ENCODE measurements around the gene RAB27A.

RAB27A gene

DNA sequence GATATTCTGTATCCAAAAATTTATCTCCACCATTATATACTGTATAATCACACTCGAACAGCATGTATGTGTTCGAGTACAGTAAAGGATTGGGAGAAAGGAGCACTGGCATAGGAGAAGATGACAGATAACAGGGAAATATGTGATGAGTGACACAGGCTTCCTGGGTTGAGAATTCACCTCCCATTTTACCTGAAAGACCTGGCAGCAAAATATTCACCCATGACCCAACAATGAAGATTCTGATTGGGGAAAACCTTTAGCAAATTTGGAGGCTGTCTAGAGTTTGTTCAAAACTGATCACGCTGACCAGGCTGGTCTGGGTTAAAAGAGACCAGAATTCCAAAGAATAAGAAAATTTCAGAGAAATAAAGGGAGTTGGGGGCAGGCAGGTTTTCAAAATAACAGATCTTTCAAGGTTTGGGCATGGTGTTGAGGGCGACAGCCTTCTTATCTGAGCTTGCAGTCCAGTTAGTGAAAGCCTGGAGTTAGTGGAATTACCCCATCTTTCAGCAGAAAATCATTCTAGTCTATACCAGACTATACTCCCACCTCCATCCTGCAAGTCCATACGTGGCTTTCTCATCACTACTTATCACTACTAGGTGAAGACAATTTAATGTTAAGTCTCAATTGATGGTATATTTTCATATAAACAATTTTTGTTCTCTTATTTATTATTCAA lies 50.0 kb downstream of the RAB27A start:
- no peak overlapping the region for H3K9ac ChIP-seq (ENCODE audit: insufficient read length)
- H3K27ac ChIP-seq, result no peak overlapping the region
- no peak for TF ChIP-seq EZH2 (IDR thresholded peaks at IDR 0.05)
- no peak for TF ChIP-seq FOXP2 (optimal IDR thresholded peaks at IDR 0.05; ENCODE audit: control extremely low read depth, extremely low read length, insufficient read depth)
- no peak for TF ChIP-seq POLR2AphosphoS5 (IDR thresholded peaks at IDR 0.05; ENCODE audit: borderline replicate concordance, low read depth, low read length)
- no peak overlapping the region for H3K4me3 ChIP-seq
- no peaks in the 10 kb centered on the region for H3K36me3 ChIP-seq (ENCODE audit: insufficient read depth, low read length)
- DNase-seq (ENCODE audit: low read depth, low spot score), result no peak
- H3K9me3 ChIP-seq (ENCODE audit: low read depth, low read length), result no peaks in the 10 kb centered on the region

DNA sequence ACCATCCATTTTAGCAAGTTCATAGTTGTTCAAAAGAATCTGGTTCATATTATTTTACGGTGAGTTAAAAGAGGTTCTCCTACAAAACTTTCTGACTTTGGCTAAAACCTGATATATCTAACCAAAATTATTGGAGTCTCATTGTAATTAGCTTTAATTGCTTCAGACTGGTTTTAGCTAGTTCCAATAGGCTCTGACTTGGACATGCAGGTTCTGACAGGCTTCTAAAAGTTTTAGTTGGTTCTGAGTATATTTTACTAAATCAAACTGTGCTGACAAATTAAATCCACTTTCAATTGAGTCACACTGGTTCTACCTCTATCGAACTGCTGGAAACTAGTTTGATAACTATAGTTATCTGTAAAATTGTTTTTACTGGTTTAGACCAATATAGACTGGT lies 50.7 kb downstream of the RAB27A start:
- TF ChIP-seq EZH2 (IDR thresholded peaks at IDR 0.05) (no peak), FOXP2 (optimal IDR thresholded peaks at IDR 0.05; ENCODE audit: control extremely low read depth, extremely low read length, insufficient read depth) (no peak), POLR2AphosphoS5 (IDR thresholded peaks at IDR 0.05; ENCODE audit: borderline replicate concordance, low read depth, low read length) (no peak)
- H3K36me3 ChIP-seq (ENCODE audit: insufficient read depth, low read length), result no peaks in the 10 kb centered on the region
- no peak overlapping the region for H3K27ac ChIP-seq
- DNase-seq (ENCODE audit: low read depth, low spot score), result no peak
- H3K4me3 ChIP-seq, result no peak overlapping the region
- H3K9ac ChIP-seq (ENCODE audit: insufficient read length), result no peak overlapping the region
- no peaks in the 10 kb centered on the region for H3K9me3 ChIP-seq (ENCODE audit: low read depth, low read length)

DNA sequence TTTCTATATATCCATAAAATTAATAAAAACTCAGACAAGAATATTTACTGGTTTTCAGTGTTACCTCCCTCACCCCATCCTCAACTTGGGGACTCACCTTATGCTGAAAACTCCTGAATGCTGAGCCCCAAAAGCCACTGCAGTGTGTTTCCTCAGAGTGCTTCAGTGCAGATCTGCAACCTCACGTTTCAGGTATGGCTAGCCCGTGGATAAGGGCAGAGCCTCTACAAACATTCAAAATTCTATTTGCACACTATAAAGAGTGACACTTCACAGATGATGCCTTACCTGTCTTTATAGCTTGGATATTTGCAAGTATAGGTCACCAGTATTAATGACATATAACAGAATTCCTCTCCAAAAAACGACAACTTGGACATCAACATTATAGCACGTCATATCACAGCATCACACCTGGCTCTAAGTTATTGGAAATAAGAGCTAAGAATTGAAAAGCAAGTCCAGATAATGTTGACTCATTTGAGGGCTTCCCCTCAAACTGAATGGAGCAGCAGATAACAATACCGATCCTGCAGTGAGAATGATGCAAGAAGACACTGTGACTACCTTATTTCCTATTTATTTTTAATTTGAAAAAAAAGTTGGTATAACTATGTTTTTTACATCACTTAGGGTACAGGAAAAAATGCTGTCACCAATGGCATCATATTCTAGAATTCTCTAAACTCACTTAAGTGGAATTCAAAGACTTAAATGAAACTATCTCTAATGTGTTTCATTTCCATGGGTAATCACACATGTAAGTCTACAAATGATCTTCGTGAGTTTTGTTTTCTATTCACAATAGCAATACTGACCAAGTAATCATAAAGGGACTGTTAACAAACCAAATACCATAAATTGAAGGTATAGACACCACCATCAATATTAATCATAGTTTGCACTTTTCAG lies 52.1 kb downstream of the RAB27A start:
- no peak overlapping the region for H3K27ac ChIP-seq
- H3K4me3 ChIP-seq, result no peak overlapping the region
- H3K9me3 ChIP-seq (ENCODE audit: low read depth, low read length), result no peaks in the 10 kb centered on the region
- no peak for DNase-seq (ENCODE audit: low read depth, low spot score)
- no peaks in the 10 kb centered on the region for H3K36me3 ChIP-seq (ENCODE audit: insufficient read depth, low read length)
- TF ChIP-seq POLR2AphosphoS5 (IDR thresholded peaks at IDR 0.05; ENCODE audit: borderline replicate concordance, low read depth, low read length) (no peak), FOXP2 (optimal IDR thresholded peaks at IDR 0.05; ENCODE audit: control extremely low read depth, extremely low read length, insufficient read depth) (no peak), EZH2 (IDR thresholded peaks at IDR 0.05) (no peak)
- H3K9ac ChIP-seq (ENCODE audit: insufficient read length), result no peak overlapping the region

- TF ChIP-seq POLR2AphosphoS5 (IDR thresholded peaks at IDR 0.05; ENCODE audit: borderline replicate concordance, low read depth, low read length) (no peak), FOXP2 (optimal IDR thresholded peaks at IDR 0.05; ENCODE audit: control extremely low read depth, extremely low read length, insufficient read depth) (no peak), EZH2 (IDR thresholded peaks at IDR 0.05) (no peak)
- H3K27ac ChIP-seq, result no peak overlapping the region
- no peaks in the 10 kb centered on the region for H3K36me3 ChIP-seq (ENCODE audit: insufficient read depth, low read length)
- H3K9ac ChIP-seq (ENCODE audit: insufficient read length), result no peak overlapping the region
- no peak overlapping the region for H3K4me3 ChIP-seq
- no peaks in the 10 kb centered on the region for H3K9me3 ChIP-seq (ENCODE audit: low read depth, low read length)
- no peak for DNase-seq (ENCODE audit: low read depth, low spot score)
Observed at GRCh38 chr15:55235546-55236036, 54.0 kb downstream of the RAB27A start.

- no peak overlapping the region for H3K9ac ChIP-seq (ENCODE audit: insufficient read length)
- DNase-seq (ENCODE audit: low read depth, low spot score), result no peak
- no peak overlapping the region for H3K4me3 ChIP-seq
- no peaks in the 10 kb centered on the region for H3K36me3 ChIP-seq (ENCODE audit: insufficient read depth, low read length)
- TF ChIP-seq EZH2 (IDR thresholded peaks at IDR 0.05) (no peak), FOXP2 (optimal IDR thresholded peaks at IDR 0.05; ENCODE audit: control extremely low read depth, extremely low read length, insufficient read depth) (no peak), POLR2AphosphoS5 (IDR thresholded peaks at IDR 0.05; ENCODE audit: borderline replicate concordance, low read depth, low read length) (no peak)
- H3K9me3 ChIP-seq (ENCODE audit: low read depth, low read length), result no peaks in the 10 kb centered on the region
- H3K27ac ChIP-seq, result no peak overlapping the region
Observed at GRCh38 chr15:55234800-55235104, 54.9 kb downstream of the RAB27A start.

DNA sequence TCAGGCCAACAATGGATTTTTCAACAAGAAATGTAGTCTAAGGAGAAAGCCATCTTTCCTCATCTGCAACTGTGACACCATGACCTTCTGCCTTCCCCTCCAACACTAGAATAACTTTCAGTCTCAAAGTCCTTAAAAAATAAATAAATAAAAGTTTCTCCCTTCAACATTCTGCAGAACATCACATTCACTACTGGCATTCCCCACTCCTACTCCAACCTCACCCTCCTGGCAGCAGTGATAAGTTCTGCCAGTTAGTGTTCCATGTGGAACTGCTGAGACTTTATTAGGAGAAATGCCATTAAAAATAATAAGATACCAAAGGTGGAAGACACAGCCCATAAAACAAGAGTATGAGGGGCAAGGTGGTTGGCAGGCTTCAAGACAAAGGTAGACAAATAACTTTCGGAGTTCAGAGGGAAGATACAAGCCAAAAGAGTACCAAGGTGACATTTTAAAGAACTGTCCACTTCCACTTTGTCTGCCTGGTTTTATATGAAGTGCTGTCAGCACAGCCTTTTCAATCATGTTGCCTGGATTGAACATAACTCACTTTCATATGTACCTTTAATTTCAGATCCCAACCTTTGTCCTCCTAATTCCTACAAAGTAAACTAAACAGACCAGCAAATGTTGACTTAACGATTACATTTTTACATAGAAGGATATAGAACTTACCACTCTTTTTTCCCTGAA lies 55.4 kb downstream of the RAB27A start:
- TF ChIP-seq POLR2AphosphoS5 (IDR thresholded peaks at IDR 0.05; ENCODE audit: borderline replicate concordance, low read depth, low read length) (no peak), EZH2 (IDR thresholded peaks at IDR 0.05) (no peak), FOXP2 (optimal IDR thresholded peaks at IDR 0.05; ENCODE audit: control extremely low read depth, extremely low read length, insufficient read depth) (no peak)
- Histone ChIP-seq H3K27ac (no peak overlapping the region), H3K9ac (ENCODE audit: insufficient read length) (no peak overlapping the region), H3K9me3 (ENCODE audit: low read depth, low read length) (no peaks in the 10 kb centered on the region), H3K36me3 (ENCODE audit: insufficient read depth, low read length) (no peaks in the 10 kb centered on the region), H3K4me3 (no peak overlapping the region)
- DNase-seq (ENCODE audit: low read depth, low spot score), result no peak

- Histone ChIP-seq H3K9ac (ENCODE audit: insufficient read length) (no peak overlapping the region), H3K36me3 (ENCODE audit: insufficient read depth, low read length) (no peaks in the 10 kb centered on the region), H3K27ac (no peak overlapping the region), H3K4me3 (no peak overlapping the region), H3K9me3 (ENCODE audit: low read depth, low read length) (no peaks in the 10 kb centered on the region)
- DNase-seq (ENCODE audit: low read depth, low spot score), result no peak
- TF ChIP-seq EZH2 (IDR thresholded peaks at IDR 0.05), result no peak
- TF ChIP-seq FOXP2 (optimal IDR thresholded peaks at IDR 0.05; ENCODE audit: control extremely low read depth, extremely low read length, insufficient read depth), result no peak
- no peak for TF ChIP-seq POLR2AphosphoS5 (IDR thresholded peaks at IDR 0.05; ENCODE audit: borderline replicate concordance, low read depth, low read length)
Observed at GRCh38 chr15:55231455-55231854, 58.2 kb downstream of the RAB27A start.

- no peak for DNase-seq (ENCODE audit: low read depth, low spot score)
- Histone ChIP-seq H3K9ac (ENCODE audit: insufficient read length) (no peak overlapping the region), H3K27ac (no peak overlapping the region), H3K9me3 (ENCODE audit: low read depth, low read length) (no peaks in the 10 kb centered on the region), H3K36me3 (ENCODE audit: insufficient read depth, low read length) (no peaks in the 10 kb centered on the region), H3K4me3 (no peak overlapping the region)
- TF ChIP-seq EZH2 (IDR thresholded peaks at IDR 0.05) (no peak), POLR2AphosphoS5 (IDR thresholded peaks at IDR 0.05; ENCODE audit: borderline replicate concordance, low read depth, low read length) (no peak), FOXP2 (optimal IDR thresholded peaks at IDR 0.05; ENCODE audit: control extremely low read depth, extremely low read length, insufficient read depth) (no peak)
Observed at GRCh38 chr15:55230953-55231352, 58.7 kb downstream of the RAB27A start.
